GM19463 (cell line): ENCODE results near the gene PROK2.

Experiments
- ATAC-seq: cut with Tn5 transposase; IDR thresholded peaks from one replicate; pipeline ENCODE4 v1.9.1; 2021; ENCODE audit warnings: mild to moderate bottlenecking, moderate library complexity; ENCODE audit not compliant: unreplicated experiment

PROK2 gene, protein sequence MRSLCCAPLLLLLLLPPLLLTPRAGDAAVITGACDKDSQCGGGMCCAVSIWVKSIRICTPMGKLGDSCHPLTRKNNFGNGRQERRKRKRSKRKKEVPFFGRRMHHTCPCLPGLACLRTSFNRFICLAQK

DNA sequence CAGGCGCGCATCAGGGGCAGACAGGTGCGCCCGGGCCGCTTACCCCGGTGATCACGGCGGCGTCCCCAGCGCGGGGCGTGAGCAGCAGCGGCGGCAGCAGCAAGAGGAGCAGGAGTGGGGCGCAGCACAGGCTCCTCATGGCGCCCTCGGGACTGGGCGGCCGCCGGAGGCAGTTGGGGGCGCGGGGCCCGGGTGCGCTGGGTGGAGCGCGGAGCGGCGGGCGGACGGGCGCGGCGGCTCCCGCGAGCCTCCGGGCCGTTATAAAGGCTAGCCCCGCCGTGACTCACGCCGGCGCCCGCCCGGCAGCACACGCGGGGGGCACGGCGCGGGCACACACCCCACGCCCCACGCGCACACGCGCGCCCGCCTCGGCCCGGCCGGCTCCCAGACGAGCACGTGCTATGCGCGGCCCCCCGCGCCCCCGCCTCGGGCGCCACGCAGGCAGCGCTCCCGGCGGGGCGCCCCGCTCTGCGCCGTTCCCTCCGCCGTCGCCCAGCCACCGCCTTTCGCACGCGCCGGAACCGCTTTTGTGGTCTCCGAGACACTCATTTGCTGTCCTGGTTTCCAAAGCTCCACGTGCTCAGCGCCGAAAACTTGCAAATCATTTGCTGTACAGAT is at the start of gene PROK2:
Gene PROK2 (minus strand): TSS at position 235 of the 618 bp plus-strand sequence. CDS start 96 bp downstream, at position 139.
- no peak for ATAC-seq

DNA sequence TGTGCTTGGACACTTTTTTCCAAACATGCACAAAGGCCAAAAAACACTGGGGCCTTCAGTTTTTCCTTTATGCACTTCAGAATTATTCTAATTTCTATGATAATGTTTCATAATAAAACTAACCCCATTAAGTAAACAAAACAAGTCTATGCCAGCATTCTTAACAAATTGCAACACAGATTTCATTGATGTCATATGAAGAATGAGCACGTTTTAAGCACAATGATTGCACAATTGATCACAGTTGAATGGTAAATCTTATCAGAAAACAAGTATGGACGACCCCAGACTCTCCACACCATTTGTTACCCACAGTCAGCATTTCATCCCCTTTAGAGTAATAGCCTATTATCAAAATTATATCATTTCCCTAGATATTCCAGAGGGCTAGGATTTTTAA is 46.7 kb upstream of the PROK2 start:
- ATAC-seq = no peak

DNA sequence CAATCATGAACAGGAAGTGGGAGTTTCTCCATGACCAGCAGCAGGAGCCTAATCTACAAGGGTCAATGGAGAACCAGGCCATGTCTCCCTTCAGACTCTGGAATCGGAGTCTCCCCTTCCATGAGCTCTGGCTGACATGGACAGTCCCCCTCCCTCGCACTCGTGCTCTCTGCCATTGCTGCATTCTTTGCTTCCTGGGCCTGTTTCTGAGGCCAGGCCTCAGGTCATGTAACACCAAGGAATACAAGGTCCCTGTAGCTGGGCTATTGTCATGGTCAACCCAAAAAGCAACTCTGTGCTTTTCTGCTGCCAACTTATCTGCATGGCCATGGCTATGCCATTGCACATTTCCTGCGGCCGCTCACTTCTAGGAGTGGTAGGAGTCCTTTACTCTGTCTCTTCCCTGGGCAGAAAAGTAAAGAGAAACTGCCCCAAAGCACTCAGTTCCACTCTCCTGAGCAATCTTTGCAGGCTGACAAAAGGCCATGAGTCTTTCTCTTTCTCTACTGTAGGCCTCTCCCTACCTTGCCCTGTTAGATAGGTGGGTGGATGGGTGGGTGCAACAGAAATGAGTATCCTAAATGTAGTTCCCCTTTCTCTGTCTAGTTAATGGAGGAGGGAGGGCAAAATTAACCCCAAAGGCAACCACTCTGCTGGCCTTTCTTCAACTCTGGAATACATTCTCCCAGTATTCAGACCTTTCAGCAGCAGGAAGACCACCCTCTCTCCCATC is 40.8 kb upstream of the PROK2 start:
- ATAC-seq = no peak

DNA sequence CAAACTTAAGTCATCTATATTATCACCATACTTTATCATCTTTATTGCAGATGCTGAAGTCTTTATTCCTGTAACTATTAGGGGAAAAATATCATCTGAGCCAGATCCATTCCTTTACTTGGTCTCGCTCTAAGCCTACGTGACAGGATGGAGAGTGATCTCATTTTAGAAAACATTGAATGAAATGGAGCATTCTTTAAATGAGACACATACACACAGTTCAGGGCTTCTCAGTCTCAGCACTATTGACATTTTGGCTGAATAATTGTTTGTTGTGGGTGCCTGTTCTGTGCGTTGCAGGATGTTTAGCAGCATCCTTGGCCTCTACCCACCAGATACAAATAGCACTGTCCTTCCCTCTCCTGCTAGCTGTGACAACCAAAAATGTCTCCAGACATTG is 36.2 kb upstream of the PROK2 start:
- ATAC-seq = no peak

DNA sequence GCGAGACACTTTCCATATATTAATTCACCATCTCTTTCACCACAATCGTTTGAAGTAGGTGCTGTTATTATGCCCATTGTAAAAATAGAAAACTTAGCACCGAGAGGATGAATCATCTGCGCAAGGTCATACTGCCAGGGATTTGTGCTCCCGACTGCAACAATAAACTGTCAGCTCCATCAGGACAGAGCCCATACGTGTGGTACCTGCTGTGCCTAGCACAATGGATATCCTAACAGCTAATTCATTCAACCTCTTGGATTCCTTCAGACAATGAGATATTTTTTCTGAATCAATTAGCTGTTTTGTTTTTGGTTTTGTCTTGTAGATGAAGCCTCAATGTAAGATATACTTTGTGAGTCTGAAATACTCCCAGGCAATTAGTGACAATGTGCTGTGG is 32.3 kb upstream of the PROK2 start:
- ATAC-seq = no peak

DNA sequence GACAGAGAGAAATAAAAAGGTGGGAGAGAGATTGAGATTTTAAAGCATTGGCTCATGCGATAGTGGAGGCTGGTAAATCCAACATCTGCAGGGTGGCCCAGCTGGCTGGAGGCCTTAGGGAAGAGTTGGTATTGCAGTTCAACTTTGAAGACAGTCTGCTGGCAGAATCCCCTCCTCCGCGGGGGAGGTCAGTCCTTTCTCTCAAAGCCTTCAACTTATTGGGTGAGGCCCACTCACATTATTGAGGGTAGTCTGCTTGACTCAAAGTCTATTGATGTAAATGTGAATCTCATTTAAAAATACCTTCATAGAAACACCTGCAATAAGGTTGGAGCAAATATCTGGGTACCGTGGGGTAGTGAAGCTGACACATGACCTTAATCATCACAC is 31.8 kb upstream of the PROK2 start:
- no peak for ATAC-seq

DNA sequence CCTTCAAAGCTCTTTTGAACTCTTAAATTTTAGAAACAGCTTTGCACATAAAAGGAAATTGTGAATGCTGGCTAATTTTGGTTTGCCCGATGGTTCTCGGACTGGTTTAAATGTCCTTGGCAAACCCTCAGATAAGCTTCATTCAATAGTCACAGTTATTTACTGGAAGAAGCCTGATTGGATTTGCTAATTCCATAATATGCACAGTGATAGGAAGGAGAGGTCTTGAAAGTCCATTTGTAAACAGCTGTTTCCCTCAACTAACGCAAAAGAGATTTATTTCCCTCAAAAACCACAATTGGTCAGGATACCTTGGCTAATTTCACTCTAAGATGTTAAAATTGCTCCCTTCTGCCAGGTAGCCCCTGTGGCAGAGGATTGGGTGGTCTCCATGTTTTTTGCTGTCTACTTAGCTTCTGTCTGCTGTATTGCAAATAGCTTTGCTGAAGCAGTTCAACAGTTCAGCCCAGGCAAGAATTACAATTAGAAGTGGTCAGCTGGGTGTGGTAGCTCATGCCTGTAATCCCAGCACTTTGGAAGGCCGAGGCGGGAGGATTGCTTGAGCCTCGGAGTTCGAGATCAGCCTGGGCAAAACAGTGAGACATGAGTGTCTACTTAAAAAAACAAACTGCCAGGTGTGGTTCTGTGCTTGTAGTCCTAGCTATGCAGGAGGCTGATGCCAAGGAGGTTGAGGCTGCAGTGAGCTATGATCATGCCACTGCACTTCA is 30.6 kb upstream of the PROK2 start:
- no peak for ATAC-seq

DNA sequence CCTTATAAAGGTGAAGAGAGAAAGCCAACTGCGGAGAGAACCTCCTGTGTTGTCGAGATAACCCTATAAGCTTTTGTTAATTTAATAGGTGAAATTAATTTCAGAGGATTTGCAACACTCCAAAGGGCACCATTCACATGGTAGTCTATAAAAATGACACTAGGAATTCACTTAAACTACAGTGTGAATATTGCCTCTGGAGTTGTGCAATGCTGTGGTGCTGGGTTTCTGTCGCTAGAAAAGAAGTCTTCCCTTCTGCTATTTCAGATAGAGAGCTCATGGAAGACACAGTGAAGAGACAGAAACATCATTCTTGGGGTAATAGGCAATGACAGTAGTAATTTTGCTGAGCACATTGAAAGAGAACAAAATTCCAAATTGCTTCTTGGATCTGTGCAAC is 28.8 kb upstream of the PROK2 start:
- ATAC-seq = no peak

DNA sequence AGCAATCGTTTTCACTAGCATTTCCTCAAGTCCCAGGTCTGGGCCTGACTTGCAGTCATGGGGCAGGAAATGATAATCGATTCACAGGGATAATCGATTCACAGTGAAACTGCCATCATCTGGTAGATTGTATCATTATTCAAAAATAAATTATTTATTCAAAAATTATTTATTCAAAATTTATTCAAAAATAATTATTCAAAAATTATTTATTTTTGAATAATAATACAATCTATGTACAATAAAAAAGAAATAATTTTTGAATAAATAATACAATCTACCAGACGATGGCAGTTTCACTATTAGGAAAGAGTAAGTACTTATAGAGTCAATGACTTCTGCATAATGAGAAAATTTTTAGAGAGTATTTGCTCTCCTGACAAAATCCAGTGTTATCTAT is 28.1 kb upstream of the PROK2 start:
- ATAC-seq = no peak

DNA sequence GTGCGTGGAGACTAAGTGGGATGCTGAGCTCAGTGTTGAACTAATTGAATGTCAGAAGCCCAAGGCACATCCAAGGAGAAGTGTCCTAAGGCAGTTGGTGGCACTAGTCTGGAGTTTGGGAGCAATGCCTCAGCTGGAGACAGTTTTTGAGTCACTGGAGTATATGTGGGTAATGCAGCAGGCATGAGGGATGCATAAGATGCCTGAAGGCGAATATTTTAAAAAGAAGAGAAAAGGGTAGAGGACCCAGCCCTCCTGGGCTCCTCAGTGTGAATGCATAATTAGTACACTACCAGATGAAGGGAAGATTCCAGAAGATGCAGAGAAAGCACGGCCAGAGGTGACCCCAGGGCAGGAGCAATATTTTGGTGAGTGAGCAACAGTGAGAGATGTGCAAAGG is 25.1 kb upstream of the PROK2 start:
- no peak for ATAC-seq

DNA sequence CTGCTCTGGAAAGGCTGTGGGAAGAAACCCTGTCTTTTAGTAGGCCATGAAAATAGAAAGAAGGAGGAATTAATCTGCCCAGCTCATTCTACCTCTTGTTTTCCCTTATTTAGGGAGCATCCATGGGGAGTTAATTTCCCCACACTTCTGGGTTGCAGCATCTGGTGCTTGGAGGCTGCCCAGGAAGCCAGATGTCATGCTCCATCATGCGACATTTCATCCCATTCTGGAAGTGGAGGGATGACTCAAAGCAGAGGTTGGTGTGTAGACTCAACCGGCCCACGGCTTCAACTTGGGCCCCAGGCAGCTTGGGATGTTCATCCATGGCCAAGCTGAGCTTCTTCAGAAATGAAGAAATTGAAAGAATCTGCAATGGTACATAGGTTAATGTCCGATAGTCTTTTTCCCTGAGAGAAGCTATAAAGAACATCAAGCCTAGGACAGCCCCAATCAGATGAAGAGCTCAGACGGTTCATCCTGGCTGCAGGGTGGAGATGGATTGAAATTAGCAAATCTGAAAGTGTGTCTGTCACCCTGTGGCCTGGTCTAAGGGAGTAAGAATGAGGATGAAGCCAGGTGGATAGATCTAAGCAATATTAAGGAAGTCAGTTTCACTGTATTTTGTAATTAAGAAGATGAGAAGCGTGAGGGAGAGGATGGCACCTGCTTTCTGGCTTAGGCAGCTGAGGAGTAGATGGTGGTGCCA is 24.5 kb upstream of the PROK2 start:
- ATAC-seq = no peak

DNA sequence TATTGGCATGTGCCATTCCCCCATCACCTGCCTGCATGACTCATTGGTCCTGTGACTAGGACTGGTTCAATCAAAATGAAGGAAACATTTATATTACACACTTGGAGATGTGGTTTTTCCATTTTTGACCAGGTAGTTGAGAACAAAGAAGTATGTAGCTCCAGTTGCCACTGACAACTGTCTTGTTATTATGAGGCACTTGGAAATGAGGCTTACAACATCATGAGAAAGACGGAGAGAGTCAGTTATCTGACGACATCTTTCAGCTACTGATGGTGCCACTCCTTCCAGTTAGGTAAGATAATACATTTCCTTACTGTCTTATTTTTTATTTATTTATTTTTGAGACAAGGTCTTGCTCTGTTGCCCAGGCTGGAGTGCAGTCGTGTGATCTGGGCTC is 21.8 kb upstream of the PROK2 start:
- ATAC-seq = no peak

DNA sequence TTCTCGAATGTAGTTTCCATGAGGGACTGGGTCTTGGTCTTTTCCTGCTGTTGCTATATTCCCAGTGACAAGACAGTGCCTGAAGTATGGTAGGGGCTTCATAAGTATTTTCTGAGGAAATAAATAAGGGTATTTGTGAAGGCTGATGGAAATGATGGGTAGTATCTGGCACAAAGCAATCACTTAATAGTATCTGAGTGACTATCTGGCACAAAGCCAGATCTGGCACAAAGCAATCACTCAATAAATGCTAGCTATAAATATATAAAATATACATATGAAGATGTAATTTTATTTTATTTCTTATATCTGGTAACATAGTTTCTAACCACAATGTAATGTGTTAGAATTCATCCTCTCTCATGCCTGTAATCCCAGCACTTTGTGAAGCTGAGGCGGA is 20.7 kb upstream of the PROK2 start:
- no peak for ATAC-seq

DNA sequence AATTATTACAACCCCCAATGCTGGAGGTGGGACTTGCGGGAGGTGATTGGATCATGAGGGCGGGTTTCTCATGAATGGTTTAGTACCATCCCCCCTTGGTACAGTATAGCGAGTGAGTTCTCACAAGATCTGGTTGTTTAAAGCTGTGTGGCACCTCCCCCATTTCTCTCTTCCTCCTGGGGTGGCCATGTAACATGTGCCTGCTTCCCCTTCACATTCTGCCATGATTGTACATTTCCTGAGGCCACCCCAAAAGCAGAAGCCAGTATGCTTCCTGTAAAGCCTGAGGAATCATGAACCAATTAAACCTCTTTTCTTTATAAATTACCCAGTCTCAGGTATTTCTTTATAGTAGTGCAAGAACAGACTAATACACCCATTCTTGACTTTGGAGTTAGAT is 20.3 kb upstream of the PROK2 start:
- no peak for ATAC-seq

DNA sequence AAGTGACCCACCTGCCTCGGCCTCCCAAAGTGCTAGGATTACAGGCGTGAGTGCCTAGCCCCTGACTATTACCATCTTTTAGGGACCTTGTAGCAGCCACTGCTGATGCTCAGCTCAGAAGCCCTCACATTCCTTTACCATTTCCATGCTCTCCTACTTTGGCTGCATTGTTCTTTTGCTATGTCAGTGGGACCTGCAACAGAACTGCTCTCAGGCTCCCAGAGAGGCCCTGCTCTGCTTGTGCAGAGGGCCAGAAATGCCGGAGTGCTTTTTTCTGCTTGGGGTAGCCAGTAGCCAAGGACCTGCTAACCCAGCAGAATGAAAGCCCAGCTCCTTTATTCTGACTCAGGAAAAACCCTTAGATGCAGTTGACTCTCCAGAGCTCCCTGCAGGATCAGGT is 18.3 kb upstream of the PROK2 start:
- no peak for ATAC-seq

DNA sequence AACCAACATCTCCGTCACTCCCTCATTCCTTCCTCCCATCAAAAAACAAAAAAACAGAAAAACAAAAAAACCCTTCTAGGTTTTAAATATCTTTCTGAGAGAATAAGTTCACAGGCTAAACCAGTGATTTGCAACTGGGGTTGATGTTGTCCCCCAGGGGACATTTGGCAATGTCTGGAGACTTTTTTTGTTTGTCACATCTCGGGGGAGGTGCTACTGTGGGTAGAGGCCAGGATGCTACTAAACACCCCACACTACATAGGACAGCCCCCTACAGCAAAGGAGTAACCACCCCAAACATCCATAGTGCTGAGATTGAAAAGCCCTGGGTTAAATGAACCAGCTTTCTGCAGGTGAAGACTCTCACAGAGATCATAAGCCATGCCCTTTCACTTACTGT is 17.0 kb upstream of the PROK2 start:
- no peak for ATAC-seq

DNA sequence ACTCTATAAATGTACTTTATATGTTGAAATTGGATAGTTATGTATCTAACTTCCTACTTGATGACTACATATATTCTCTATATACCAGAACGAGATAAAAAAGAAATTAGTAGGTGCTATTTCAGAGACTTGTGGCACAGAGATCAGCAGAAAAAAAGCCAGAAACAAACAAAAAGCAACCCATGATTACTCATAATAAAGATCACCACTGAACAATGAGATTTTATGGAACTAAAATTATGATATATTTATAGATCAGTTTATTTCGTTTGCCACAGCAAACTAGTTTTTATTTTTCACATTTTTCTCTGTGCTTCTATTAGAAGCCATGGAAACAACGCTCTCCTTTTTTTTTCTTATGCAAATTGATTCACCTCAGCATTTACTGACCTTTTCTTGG is 15.1 kb upstream of the PROK2 start:
- no peak for ATAC-seq

DNA sequence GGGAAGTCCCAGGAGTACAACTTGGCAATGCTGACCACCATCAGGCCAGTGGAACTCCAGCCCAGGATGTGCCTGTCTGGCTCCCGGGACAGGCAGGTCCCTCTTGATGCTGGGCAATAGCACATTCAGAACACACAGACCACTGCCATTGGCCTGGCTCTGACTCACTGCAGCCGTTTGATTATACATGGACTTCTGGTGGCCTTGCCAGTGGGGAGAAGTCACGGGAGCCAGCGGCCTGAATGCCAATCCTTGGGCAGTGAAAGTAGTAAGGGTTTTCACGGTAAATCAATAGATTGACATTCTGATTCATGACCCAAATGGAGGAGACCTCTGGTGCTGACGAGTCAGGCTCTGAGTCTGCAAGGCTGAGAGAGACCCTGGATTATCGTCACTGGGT is 12.5 kb upstream of the PROK2 start:
- no peak for ATAC-seq

DNA sequence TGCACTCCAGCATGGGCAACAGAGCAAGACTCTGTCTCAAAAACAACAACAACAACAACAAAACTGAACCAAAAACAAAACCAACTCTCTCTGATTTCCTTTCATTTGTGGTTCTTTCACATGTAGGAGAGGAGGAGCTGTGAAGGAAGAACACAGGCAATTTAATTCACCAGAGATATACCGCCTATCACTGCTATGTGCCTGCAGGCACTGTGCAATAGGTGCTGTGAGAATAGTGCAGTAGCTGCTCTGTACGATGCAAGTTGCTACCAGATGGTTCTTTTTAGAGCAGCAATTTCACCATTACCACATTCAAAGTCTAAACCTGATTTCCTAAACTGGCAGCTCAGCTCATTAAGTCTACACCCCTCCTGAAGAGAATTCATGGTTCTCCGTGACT is 11.3 kb upstream of the PROK2 start:
- ATAC-seq = no peak

DNA sequence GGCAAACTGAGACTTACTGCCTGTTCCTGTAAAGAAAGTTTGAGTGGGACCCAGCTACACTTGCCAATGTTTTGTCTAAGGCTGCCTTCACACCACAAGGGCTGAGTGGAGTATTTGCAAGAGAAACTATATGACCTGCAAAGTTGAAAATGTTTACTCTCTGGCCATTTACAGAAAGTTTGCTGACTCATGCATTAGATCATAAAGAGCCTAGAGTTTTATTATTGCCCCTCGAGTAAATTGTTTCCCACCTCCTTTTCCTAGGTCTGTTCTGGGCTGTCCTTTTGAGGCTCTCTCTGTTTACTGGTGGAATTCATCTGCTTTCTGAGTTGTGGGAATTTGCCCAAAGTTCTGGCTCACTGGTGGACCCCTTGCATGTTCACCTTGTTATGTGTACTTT is 6.7 kb upstream of the PROK2 start:
- no peak for ATAC-seq

DNA sequence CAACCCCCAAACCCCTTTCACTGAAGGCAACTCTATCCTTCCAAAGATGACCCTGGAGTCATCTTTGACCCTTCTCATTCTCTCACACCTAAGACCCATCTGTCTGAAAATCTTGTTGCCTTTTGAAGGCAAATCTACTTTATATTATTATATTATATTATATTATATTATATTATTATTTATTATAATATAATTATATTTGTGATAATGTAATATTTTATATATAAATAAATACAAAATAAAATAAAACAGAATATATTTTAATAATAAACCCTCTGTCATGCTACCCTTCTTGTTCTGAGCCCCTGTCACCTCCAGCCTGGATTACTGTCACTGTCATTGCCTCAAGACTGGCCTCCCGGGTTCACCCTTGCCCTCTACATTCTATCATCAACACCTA is 5.0 kb upstream of the PROK2 start:
- no peak for ATAC-seq
